ENCODE data around the gene GRN. TPM values are rescaled to one million over a fixed set of nuclear protein-coding genes. Genes with fewer than 3 reads are reported as not detected.

Gene GRN
- total RNA-seq, 1 experiment from 2014 or later: 206 TPM

GRCh38 chr17:44304651-44305050, 40.5 kb upstream of the GRN start:
- no peak overlapping the region for H3K9ac ChIP-seq (ENCODE audit: low read length)
- no peaks in the 10 kb centered on the region for H4K20me1 ChIP-seq (ENCODE audit: insufficient read depth)
- H2AFZ ChIP-seq (ENCODE audit: low read depth, low read length, poor library complexity, severe bottlenecking): no peak overlapping the region
- no peaks in the 10 kb centered on the region for H3K36me3 ChIP-seq (ENCODE audit: control insufficient read depth in 1 of 2, insufficient read depth in 2 of 2, low read length in 2 of 2)
- ChIA-PET CTCF (no interaction called here), RAD21 (ENCODE audit: low non-redundant PET in 1 of 2, low total read pairs in 2 of 2, uncharacterized antibody in 2 of 2, unreplicated experiment in 2 of 2) (no interaction called here), POLR2A (no interaction called here)
- ATAC-seq (no peak), DNase-seq (ENCODE audit: low read depth, low spot score) (no peak)
- no peak overlapping the region for H3K4me3 ChIP-seq (replicated peaks in 1 of 2; ENCODE audit: low read depth in 1 of 2, low read length in 2 of 2)
- H3K9me3 ChIP-seq (ENCODE audit: control insufficient read depth in 1 of 2, insufficient read depth in 1 of 2, low read depth in 1 of 2, low read length in 2 of 2): no peaks in the 10 kb centered on the region
- no peaks in the 10 kb centered on the region for H3K9me2 ChIP-seq (ENCODE audit: insufficient read depth)
- no peaks in the 10 kb centered on the region for H3K79me2 ChIP-seq (ENCODE audit: insufficient read depth, low read length)
- no peaks in the 10 kb centered on the region for H3K27me3 ChIP-seq (ENCODE audit: insufficient read depth, low read length)
- H3K27ac ChIP-seq (ENCODE audit: low read depth, low read length): no peak overlapping the region
- H3K4me2 ChIP-seq (ENCODE audit: low read length): no peak overlapping the region
- no TSS peak for BruUV-seq (replicated peaks)
- intact Hi-C loops (cut with micrococcal nuclease): no loop called here
- no peak for TF ChIP-seq POLR2AphosphoS5 (IDR thresholded peaks at IDR 0.05; ENCODE audit: low read depth, low read length)
- TF ChIP-seq ZNF274 (IDR thresholded peaks at IDR 0.05; ENCODE audit: low read depth, low read length): no peak
- no peak for TF ChIP-seq JUND (IDR thresholded peaks at IDR 0.05)
- TF ChIP-seq CBX3 (IDR thresholded peaks at IDR 0.05; ENCODE audit: low read depth): no peak
- TF ChIP-seq CEBPB (IDR thresholded peaks at IDR 0.05; ENCODE audit: low read depth): no peak
- TF ChIP-seq ZFX (IDR thresholded peaks at IDR 0.05): no peak
- no peak for TF ChIP-seq YY1 (IDR thresholded peaks at IDR 0.05; ENCODE audit: extremely low read depth, insufficient replicate concordance, low read depth, low read length)
- TF ChIP-seq CTCF (IDR thresholded peaks at IDR 0.05 in 2 of 3, conservative IDR thresholded peaks at IDR 0.05 in 1 of 3; ENCODE audit: borderline replicate concordance in 1 of 3, insufficient read depth in 1 of 3, low read depth in 2 of 3, low read length in 2 of 3): no peak
- no peak for TF ChIP-seq EZH2phosphoT487 (IDR thresholded peaks at IDR 0.05; ENCODE audit: borderline replicate concordance)
- no peak for TF ChIP-seq ATF3 (IDR thresholded peaks at IDR 0.05)
- TF ChIP-seq EGR1 (IDR thresholded peaks at IDR 0.05; ENCODE audit: low read depth): no peak
- peaks cover 3 to 20% of the 10 kb centered on the region in 2 experiments; a peak in 3 of 4 replicates for H3K4me1 ChIP-seq (ENCODE audit: control insufficient read depth in 1 of 2, insufficient read depth in 2 of 2, low read length in 2 of 2)

Data from HCT116 (cell line).